H4 (cell line): Measurements from ENCODE around the gene SPATA46. TPM values are rescaled to one million over a fixed set of nuclear protein-coding genes. Genes with fewer than 3 reads are reported as not detected.
"Not testable (repeated sequence)": the region's sequence is repeated elsewhere in the genome, so short reads cannot be mapped to it uniquely, and the experiment has no call there.

Source experiments
- DNase-seq: peaks from one replicate; pipeline ENCODE4 v3.0.0-alpha.2; 2015; ENCODE audit warnings: low spot score
- total RNA-seq: library from RNA; depleted of rRNA; stranded (reverse); fragments of >200 nt; shearing (Covaris generic); gene quantifications from 2 replicates; pipeline ENCODE4 v1.2.3, GENCODE V29; 2014; rRNA removed

SPATA46 gene, protein sequence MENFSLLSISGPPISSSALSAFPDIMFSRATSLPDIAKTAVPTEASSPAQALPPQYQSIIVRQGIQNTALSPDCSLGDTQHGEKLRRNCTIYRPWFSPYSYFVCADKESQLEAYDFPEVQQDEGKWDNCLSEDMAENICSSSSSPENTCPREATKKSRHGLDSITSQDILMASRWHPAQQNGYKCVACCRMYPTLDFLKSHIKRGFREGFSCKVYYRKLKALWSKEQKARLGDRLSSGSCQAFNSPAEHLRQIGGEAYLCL
- total RNA-seq = not detected in 2 replicates

DNA sequence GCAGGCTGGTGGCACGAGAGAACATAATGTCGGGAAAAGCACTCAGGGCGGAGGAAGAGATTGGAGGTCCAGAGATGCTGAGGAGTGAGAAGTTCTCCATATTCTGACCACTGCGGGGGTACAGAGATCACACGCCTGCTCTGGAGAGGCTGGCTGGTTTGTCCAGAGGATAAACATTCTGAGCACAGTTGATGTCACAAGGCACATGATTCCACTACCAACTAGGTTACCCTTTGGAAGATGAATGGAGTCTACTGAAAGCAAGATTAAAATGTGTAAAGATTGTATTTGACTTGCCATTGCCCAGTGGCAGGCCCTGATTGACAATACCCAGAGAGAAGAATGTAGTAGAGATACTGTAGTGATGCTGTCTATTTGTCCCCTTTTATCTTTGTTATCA is at the start of gene SPATA46:
TSS of gene SPATA46 (minus strand) at position 164 of the 400 bp plus-strand sequence. CDS start at position 100, 64 bp downstream.
- no peak for DNase-seq

- DNase-seq = no peak
Measured at GRCh38 chr1:162422662-162423375, 46.2 kb upstream of the SPATA46 start.

DNA sequence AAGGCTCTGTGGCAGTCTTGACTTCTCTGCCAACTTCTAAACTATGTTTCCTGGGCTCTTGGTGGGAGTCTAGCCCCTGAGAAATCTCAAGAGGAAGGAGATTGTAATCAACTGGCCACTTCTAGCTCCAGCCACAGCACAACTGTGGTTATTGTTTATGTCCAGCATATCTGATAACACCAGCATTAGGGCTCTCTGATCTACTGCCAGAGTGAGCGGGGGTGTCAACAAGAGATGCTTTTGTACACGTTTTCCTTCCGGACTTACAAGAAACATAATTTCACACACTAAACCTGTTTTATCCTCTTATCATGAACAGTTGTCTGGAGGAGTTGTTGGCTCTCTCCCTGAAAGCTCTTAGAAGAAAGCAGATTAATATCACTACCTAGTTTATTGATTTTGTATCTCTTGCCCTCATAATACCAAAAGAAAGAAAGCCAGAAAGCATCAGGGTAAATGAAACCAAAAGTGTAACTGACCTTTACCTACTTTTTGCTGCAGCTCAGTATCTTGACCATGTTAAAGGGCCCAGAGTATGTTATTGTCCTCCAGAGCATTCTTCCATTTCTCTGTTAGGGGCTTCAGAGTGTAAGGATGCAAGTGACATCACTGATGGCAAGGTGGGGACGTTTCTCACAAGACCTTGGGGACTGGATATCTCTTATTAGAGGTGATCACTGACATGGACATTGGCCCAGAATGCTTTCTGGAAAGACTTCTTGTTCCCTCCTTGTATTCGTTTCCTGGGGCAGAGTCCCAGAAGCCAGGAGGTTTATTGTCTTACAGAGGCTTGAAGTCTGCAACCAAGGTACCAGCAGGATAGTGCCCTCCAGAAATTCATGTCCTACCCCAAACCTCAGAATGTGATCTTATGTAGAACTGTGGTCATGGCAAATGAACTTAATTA is 44.9 kb upstream of the SPATA46 start:
- DNase-seq = peak; percentile 26

- no peak for DNase-seq
Measured at GRCh38 chr1:162420120-162420519, 43.5 kb upstream of the SPATA46 start.

- not testable (repeated sequence) for DNase-seq
Measured at GRCh38 chr1:162419450-162419931, 42.8 kb upstream of the SPATA46 start.

- DNase-seq = not testable (repeated sequence)
Measured at GRCh38 chr1:162418584-162418983, 41.9 kb upstream of the SPATA46 start.

DNA sequence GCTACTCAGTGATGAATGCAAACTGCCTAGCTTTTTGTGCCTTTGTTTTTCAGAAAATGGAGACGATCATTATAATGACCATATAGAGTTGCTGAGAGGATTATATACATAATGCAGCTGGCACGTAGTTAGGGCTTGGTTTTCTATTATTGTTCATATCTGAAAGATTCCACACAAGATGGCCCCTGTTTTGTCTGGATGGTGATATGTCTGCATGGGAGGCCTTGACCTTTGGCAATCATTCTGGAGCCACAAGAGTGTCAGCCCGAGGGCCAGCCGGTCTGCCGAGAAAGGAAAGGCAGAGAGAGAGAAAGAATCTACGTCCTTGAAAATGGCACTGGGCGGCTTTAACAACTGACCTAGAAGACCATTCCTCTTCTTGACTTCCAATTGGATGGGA is 41.0 kb upstream of the SPATA46 start:
- DNase-seq = no peak

DNA sequence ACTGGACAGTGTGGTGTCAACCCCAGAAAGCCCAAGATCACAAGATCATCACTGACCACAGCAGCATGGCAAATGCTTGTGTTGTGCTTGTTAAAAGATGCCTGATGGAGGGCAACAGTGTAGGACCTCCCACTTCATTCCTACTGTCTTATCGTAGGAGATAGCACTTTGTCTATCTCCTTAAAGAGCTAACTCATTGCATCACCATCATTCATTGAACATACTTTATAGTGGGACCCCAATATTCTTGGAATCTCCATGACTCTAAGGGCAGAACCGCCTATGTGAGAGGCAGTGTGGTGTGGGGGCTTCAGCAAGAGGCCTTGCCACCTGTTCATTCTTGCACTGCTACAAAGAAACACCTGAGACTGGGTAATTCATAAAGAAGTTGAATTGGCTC is 40.3 kb upstream of the SPATA46 start:
- no peak for DNase-seq

GRCh38 chr1:162416215-162416614 is 39.6 kb upstream of the SPATA46 start:
- DNase-seq = no peak

GRCh38 chr1:162412002-162412401 is 35.3 kb upstream of the SPATA46 start, which contains the start of gene SH2D1B:
SH2D1B (minus strand) TSS chr1:162412136; CDS start chr1:162412016, 120 bp downstream.
- peak; percentile 24 for DNase-seq

DNA sequence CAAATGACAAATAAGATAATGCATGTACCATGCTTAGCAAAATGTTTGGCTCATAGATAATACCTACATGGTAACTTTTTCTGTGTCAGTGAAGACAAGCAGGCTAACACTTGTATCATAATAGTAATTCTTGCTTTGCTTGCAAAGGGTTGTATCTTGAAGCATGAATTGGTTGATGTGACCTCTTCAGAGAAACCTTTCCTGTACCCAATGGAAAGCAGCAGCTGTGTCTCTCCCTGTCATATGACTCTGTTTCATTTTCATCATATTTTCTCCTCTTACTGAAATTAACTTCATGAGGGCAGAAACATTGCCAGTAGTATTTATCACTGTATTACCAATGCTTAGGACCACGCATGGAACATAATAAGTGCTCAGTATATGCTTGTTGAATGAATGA is 30.9 kb upstream of the SPATA46 start:
- no peak for DNase-seq

DNA sequence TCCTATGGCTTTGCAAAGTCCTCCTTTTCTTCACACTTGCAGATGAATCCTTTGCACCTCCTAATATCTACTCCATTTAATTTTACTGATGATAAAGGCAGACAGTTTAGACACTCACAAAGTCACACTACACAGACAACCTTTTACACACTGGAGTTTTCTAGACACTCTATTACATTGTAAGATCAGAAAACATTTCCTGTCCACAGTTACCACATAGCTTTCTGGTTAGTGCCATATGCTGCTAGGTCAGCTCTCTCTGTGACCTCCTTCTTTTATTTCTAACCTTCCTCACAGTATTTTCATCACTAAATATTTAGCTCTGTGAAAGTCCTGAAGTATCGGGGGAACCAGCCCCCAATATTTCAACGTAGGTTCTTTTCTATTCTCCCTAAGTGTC is 30.2 kb upstream of the SPATA46 start:
- no peak for DNase-seq

DNA sequence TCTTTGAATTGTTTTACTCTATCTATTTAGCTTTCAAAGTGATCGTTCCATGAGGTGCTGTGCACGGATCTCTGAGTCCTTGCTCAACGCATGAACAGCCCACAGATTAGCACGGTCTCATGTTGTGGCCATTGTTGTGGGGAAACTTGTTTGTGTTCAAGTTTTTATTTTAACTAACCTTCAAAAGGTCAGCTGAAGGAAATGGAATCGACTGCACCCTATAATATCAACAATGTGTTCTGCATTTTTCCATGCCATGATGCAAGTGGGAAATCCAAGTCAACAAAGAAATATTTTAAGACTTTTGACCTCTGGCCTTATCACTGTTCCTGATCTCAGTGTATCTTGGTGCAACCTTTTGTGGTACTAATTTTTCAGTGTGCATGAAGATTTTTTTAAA is 29.1 kb upstream of the SPATA46 start:
- DNase-seq = no peak

- DNase-seq = no peak
Measured at GRCh38 chr1:162404550-162405160, 28.0 kb upstream of the SPATA46 start.

- no peak for DNase-seq
Measured at GRCh38 chr1:162400790-162401355, 24.2 kb upstream of the SPATA46 start.

DNA sequence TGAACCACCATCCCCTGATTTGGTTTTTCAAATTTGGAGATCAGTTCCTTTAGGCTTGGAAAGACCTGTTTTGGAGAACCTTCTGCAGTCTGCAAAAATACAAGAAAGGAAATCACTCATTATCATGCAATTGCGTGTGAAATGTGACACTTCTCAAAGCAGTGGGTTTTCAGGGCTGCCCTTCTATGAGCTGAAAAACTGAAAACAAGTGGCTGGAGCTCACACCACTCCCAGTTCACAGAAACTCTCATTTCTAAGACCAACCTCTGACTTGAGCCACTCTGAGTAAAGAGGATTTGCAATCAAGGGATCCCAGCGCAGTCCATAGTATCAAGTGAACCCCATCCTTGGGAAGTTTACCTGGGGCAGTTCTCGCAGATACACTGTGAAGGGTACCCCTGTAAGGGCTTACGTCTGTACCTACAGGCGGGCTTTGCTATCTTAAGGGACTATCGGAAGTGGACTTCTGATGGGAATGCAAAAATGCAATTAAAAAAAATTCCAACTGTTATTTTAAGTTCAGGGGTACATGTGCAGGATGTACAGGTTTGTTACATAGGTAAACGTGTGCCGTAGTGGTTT is 22.4 kb upstream of the SPATA46 start:
- DNase-seq = no peak

GRCh38 chr1:162397943-162398560 is 21.4 kb upstream of the SPATA46 start:
- DNase-seq = no peak

- DNase-seq = no peak
Measured at GRCh38 chr1:162397039-162397448, 20.4 kb upstream of the SPATA46 start.

DNA sequence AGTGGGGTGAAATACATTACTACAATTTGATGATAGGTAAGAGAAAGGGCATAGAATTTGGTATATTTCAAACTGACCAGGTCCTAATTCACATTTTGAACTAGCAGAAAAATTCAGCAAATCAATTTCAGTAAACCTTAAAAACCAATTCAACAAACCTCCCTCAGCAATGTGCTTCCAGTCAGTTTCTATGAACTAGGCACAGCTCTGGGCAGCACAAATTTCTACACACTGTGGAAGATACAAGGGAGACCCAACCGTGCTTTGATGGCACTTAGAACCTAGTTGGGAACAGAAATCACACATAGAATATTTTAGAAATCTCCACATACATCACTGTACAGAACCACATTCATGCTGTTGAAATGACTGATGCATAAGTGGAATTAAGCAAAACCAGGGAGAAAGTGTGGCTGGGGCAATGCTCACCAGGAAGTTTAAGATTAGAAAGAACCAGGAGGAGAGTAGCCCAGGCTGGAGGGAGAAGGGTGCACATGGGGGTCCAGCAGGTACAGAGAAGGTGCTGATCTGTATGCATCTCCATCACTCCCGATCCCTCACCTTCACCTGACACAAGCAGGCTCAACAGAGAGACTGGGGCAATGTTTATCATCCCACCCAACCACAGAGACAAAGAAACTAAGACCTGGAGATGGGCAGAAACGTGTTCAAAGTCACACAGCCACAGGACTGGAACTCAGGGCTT is 19.7 kb upstream of the SPATA46 start:
- no peak for DNase-seq
